Esophagus muscularis mucosa (tissue), 3 donors: ENCODE data around the gene KRT6A.

ENCODE experiments used
- CTCF ChIP-seq, 3 experiments: fragments of 200-600 bp in 2 of 3; fragments of 450-650 bp in 1 of 3; sonication (generic) in 2 of 3; IDR thresholded peaks; one replicate each; pipeline ENCODE4 v1.5.1; 2017 to 2019; ENCODE audit warnings: antibody characterized with exemption in 3 of 3, mild to moderate bottlenecking in 2 of 3, moderate library complexity in 1 of 3
- POLR2A ChIP-seq: fragments of 450-650 bp; IDR thresholded peaks from one replicate; pipeline ENCODE4 v1.6.1; 2017; ENCODE audit warnings: antibody characterized with exemption, moderate library complexity, mild to moderate bottlenecking, low read depth
- POLR2AphosphoS5 ChIP-seq, 2 donors: sonication (generic); formaldehyde crosslinking; IDR thresholded peaks; one replicate each; pipeline ENCODE4 v1.6.1; 2017; ENCODE audit warnings: antibody characterized with exemption in 2 of 2

GRCh38 chr12:52496054-52496453 is 3.0 kb upstream of the KRT6A start:
- TF ChIP-seq CTCF (IDR thresholded peaks at IDR 0.05) (no peak), POLR2AphosphoS5 (IDR thresholded peaks at IDR 0.05) (no peak), POLR2A (no peak)
